GM19328 (cell line): ENCODE results near the gene MEGF11.

Source experiments
- ATAC-seq: cut with Tn5 transposase; IDR thresholded peaks from one replicate; pipeline ENCODE4 v1.9.1; 2021; ENCODE audit warnings: mild to moderate bottlenecking, moderate library complexity; ENCODE audit not compliant: unreplicated experiment

MEGF11 gene

GRCh38 chr15:66221126-66221525, 32.4 kb downstream of the MEGF11 start:
- no peak for ATAC-seq

GRCh38 chr15:66220601-66221000, 32.9 kb downstream of the MEGF11 start:
- no peak for ATAC-seq

DNA sequence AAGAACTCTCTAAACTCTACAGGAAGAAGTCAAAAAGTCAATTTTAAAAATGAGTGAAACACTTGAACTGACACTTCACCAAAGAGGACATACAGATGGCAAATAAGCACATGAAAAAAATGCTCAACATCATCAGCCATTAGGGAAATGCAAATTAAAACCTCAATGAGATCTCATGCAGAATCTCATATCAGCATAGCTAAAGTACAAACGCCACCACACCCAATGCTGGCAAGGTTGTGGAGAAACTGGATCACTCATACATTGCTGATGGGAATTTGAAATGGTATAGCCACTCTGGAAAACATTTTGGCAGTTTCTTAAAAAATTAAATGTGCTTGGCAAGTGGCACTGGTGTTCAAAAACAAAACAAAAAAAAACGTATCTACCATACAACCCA, 34.2 kb downstream of the MEGF11 start:
- no peak for ATAC-seq

GRCh38 chr15:66216806-66217205, 36.7 kb downstream of the MEGF11 start:
- no peak for ATAC-seq

GRCh38 chr15:66215811-66216210, 37.7 kb downstream of the MEGF11 start:
- no peak for ATAC-seq

DNA sequence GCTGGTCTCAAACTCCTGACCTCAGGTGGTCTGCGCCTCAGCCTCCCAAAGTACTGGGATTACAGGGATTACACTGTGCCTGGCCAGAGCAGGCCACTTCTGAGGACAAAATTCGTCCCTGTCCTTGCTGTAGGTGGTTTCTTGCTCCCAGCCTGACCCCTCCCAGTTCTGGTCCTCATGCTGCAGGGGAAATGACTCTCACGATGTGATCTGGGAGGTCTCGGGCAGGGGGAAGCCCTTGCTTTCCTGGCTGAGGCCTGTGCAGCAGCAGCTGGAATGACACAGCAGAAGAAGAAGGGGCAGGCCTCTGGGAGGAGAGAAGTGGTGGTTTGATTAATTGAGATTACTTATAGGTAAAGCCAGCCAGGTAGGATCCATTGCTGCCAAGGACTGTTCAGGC, 39.3 kb downstream of the MEGF11 start:
- no peak for ATAC-seq

- ATAC-seq = no peak
Observed at GRCh38 chr15:66212563-66212921, 41.0 kb downstream of the MEGF11 start.

DNA sequence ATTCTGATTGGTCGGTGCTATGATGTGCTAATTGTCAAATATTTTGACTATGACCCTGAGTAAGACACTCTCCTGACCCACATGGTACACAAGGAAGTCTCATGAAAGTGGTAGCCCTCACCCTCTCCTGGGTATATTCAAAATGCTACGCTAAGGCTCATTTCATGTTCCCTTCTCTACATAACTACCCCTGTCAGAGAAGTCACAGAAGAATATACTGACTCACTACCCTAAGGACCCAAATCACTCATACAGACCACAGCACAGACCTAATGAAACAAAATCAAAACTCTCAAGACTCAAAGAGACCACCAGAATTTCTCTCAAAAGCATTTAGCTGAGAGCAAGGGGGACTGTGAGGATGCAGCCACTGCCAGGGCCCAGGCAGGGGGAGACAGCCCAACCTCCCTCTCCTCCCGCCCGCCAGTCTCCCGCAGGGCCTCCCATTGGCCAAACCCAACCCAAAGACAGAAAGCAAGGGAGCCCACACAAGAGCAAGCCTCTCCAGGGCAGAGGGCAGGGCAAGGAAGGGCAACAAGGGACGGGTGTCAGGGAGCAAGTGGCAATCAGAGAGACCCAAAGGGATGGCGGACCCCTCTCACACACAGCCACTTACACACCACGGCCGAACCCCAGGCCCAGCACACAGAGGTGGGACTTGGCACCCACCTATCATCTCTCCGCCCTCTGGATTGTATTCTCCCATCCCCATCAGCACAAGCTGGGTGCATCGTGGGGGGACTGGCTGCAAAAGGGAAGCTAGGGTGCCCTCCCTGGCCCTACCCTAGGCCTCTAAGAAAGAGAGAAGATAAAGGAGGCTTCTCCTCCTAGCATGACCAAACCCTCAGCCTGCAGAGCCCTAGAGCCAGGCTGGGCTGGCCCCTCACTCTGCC, 41.6 kb downstream of the MEGF11 start:
- no peak for ATAC-seq

DNA sequence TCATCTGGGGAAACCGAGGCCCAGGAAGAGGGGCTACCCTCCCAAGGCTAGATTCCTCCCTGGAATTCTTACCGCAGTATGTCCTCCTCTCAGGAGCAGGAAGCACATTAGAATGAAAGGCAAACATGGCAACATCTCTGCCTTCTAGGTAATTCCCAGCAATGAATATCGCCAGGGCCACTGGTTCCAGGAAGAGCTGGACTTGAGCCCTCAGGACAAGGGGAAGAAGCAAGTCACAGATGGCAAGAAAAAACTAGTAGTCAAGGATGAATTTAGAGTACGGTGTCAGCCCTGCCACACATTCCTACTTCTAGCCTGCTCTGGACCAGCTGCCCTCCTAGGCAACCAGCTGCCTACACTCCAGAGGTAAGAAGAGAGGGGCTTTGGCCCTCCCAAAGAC, 42.9 kb downstream of the MEGF11 start:
- ATAC-seq = no peak

GRCh38 chr15:66198757-66199156, 54.8 kb downstream of the MEGF11 start:
- ATAC-seq = no peak

- no peak for ATAC-seq
Observed at GRCh38 chr15:66196602-66197001, 56.9 kb downstream of the MEGF11 start.

DNA sequence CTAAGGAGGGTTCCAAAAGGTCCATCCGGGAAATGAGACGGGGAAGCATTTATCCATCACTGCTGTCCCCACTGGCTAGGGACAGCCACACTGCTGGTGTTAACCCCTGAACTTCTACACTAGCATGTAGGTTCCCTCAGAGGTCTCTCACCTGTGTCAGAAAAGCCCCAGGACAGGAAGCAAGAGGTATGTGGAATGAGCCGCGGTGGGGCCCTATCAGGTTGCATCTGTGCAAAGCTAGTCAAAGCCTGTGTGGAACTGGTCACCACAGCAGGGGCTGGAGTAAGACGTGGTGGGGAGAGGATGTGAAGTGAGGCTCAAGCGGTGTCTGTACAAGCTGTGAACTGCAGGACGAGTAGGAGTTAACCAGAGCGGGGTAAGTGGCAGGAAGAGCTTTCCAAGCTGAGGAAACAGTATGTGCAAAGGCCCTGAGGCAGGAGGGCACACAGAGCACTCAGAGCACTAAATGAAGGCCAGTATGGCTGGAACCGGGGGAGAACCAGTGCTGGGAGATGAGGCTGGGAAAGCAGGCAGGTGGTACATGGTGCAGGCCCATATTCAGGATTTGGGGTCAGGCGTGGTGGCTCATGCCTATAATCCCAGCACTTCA, 57.8 kb downstream of the MEGF11 start:
- ATAC-seq = no peak

GRCh38 chr15:66193066-66193465, 60.5 kb downstream of the MEGF11 start:
- no peak for ATAC-seq

DNA sequence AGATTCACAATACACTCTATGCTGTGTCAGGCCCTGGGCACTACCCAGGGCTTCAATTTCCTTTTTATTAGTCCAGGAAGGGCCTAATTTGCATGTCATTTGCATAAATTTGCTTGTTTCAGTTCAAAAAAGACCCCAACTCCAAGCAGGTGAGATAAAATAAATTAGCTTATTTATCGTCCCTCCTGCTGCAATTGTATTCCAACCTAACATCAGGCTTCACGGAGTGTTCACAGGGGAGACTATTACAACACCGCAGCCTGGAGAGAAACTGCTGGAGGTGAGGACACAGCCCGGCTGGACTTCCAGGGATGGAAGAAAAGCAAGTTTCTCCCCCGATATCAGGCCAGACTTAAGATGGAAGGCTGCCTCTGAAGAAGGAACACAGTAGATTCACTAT, 62.8 kb downstream of the MEGF11 start:
- ATAC-seq = no peak

- ATAC-seq = no peak
Observed at GRCh38 chr15:66189291-66189690, 64.3 kb downstream of the MEGF11 start.

DNA sequence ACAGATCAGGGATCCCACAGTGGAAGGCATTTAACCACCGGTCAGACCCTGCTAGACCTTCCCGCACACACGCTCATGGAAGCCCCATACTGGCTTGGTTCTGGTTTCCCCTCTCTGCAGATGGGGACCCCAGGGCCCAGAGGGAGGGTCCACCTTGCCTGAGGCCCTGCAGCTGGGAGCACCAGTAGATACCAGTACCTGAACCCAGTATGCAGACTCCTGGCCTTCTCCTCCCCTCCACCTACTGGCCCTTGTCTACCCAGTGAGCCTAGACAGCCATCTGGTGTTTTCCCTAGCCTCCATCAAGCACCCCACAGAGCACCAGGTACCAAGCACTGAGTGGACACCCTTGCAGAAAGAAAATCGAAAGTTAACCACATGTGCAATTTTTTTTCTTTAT, 65.1 kb downstream of the MEGF11 start:
- ATAC-seq = no peak

GRCh38 chr15:66187271-66187670, 66.3 kb downstream of the MEGF11 start:
- ATAC-seq = no peak

GRCh38 chr15:66186049-66186825, 67.3 kb downstream of the MEGF11 start:
- ATAC-seq = no peak

DNA sequence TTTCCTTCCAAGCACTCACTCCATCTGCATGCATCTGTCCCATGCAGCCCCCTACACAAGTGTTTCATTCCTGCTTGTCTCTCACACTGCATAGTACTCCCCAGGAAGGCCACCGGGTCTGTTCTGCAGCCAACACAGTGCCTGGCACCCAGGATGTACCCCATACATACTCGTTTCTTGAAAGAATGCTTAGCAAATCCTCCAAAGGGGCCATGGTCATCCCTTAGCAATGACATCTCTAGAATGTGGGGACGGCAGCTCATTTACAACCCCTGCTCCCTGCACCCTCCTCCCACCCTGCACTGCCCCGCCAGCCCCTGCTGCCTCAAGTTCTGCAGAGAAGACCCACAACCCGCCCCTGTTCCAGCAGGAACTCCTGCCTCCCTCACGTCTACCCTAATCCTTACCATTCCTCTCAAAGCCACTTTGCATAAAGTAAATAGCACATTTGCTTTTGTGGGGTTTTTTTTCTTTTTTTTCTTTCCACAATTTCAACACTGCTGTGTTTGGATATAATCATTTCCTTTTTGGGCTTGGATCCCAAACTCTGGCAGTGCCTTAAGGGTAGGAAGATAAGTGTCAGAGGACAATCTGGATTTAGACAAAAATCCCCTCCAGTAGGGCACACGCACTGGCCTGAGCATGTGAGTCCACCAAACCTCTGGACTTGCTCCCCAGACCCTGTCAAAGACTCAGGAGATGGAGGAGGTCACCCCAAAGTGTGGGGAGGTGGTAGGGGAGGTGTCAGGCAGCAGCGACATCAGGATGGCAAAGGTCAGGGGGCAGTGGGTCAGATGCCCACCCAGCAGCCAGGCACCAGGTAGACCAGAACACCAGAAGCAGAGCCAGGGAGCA, 68.4 kb downstream of the MEGF11 start:
- no peak for ATAC-seq

- ATAC-seq = no peak
Observed at GRCh38 chr15:66184492-66184891, 69.1 kb downstream of the MEGF11 start.

GRCh38 chr15:66180531-66181097, 72.9 kb downstream of the MEGF11 start:
- no peak for ATAC-seq
